Measurements from ENCODE around the gene CPNE5. TPM values are rescaled to one million over a fixed set of nuclear protein-coding genes. Genes with fewer than 3 reads are reported as not detected.

The CPNE5 gene
- total and polyA plus RNA-seq, 2 donors (not counting 1 experiment from before 2014, with no cell fraction given) = 0.02 TPM; not detected in 1

- Histone ChIP-seq H3K4me1 (ENCODE audit: control insufficient read depth, extremely low read depth, insufficient read depth, low read length) (no peaks in the 10 kb centered on the region), H3K9me3 (ENCODE audit: control insufficient read depth, insufficient read depth, low read depth, low read length) (no peaks in the 10 kb centered on the region), H3K27ac (ENCODE audit: insufficient read depth, low read length) (no peak overlapping the region), H3K36me3 (ENCODE audit: control insufficient read depth, insufficient read depth, low read length) (no peaks in the 10 kb centered on the region), H4K20me1 (ENCODE audit: control insufficient read depth, extremely low read depth, insufficient read depth, low read length) (no peaks in the 10 kb centered on the region), H3K9ac (ENCODE audit: insufficient read depth, low read length) (no peak overlapping the region), H3K4me3 (replicated peaks in 1 of 4; ENCODE audit: control extremely low read depth in 1 of 4, insufficient read depth in 1 of 4, low read depth in 3 of 4, low read length in 4 of 4) (no peak overlapping the region), H2AFZ (ENCODE audit: low read length) (no peak overlapping the region), H3K79me2 (ENCODE audit: control insufficient read depth, insufficient read depth, low read length) (no peaks in the 10 kb centered on the region), H3K27me3 (ENCODE audit: control insufficient read depth, insufficient read depth, low read length) (no peaks in the 10 kb centered on the region), H3K4me2 (ENCODE audit: extremely low read depth, insufficient read depth, low read length) (no peak overlapping the region)
- DNase-seq (ENCODE audit: low read depth in 2 of 2) = peak in 1 of 2 donors; percentile 85
- TF ChIP-seq EZH2 (IDR thresholded peaks at IDR 0.05; ENCODE audit: low read length, missing control alignments) = no peak
- TF ChIP-seq, protein P1, sequence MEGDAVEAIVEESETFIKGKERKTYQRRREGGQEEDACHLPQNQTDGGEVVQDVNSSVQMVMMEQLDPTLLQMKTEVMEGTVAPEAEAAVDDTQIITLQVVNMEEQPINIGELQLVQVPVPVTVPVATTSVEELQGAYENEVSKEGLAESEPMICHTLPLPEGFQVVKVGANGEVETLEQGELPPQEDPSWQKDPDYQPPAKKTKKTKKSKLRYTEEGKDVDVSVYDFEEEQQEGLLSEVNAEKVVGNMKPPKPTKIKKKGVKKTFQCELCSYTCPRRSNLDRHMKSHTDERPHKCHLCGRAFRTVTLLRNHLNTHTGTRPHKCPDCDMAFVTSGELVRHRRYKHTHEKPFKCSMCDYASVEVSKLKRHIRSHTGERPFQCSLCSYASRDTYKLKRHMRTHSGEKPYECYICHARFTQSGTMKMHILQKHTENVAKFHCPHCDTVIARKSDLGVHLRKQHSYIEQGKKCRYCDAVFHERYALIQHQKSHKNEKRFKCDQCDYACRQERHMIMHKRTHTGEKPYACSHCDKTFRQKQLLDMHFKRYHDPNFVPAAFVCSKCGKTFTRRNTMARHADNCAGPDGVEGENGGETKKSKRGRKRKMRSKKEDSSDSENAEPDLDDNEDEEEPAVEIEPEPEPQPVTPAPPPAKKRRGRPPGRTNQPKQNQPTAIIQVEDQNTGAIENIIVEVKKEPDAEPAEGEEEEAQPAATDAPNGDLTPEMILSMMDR (conservative IDR thresholded peaks at IDR 0.05 in 1 of 2, IDR thresholded peaks at IDR 0.05 in 1 of 2; ENCODE audit: low read depth in 1 of 2, low read length in 2 of 2) = no peak
Observed at GRCh38 chr6:36822506-36823269, 16.6 kb downstream of the CPNE5 start.

DNA sequence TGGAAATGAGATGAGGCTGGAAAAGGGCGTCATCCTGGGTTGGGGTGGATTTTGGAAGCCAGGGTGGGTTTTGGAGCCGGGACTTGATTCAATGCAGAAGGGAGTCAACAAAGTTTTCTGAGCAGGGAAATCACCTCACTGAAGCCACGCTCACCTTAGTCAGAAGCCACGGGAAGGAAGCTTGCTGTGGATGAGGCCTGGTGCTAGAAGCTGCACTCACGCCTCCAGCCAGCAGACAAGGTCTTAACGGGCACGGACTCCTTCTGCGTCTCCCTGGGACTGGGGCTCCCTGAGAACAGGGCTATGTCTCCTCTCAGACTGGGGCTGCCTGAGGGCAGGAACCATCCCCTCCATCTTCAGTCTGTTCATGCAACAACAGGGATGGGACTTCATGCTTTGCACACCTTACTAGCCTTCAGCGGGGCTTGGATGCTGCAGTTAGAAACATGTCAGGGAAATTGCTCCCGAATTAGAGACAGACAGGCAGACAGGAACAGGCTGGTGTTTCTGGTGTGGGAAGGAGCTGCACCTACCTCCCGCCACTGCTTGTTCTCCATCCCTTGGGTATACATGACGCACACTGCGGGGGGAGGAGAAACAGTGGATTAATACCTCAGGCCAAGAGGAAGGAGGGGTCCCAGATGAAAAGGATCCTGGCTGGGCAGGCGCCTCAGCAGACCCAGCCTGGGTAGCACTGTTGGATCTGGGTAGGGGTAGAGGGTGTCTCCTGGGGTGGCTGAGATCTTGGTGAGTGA, 17.5 kb downstream of the CPNE5 start:
- no peaks in the 10 kb centered on the region for H3K9me3 ChIP-seq (ENCODE audit: control insufficient read depth, insufficient read depth, low read depth, low read length)
- no peaks in the 10 kb centered on the region for H4K20me1 ChIP-seq (ENCODE audit: control insufficient read depth, extremely low read depth, insufficient read depth, low read length)
- H3K4me2 ChIP-seq (ENCODE audit: extremely low read depth, insufficient read depth, low read length) = no peak overlapping the region
- H3K9ac ChIP-seq (ENCODE audit: insufficient read depth, low read length) = no peak overlapping the region
- H3K4me3 ChIP-seq (replicated peaks in 1 of 4; ENCODE audit: control extremely low read depth in 1 of 4, insufficient read depth in 1 of 4, low read depth in 3 of 4, low read length in 4 of 4) = no peak overlapping the region
- DNase-seq (ENCODE audit: low read depth in 2 of 2) = no peak
- H3K4me1 ChIP-seq (ENCODE audit: control insufficient read depth, extremely low read depth, insufficient read depth, low read length) = no peaks in the 10 kb centered on the region
- H3K36me3 ChIP-seq (ENCODE audit: control insufficient read depth, insufficient read depth, low read length) = no peaks in the 10 kb centered on the region
- no peak for TF ChIP-seq EZH2 (IDR thresholded peaks at IDR 0.05; ENCODE audit: low read length, missing control alignments)
- TF ChIP-seq, protein P1 (conservative IDR thresholded peaks at IDR 0.05 in 1 of 2, IDR thresholded peaks at IDR 0.05 in 1 of 2; ENCODE audit: low read depth in 1 of 2, low read length in 2 of 2) = no peak
- no peaks in the 10 kb centered on the region for H3K27me3 ChIP-seq (ENCODE audit: control insufficient read depth, insufficient read depth, low read length)
- no peak overlapping the region for H3K27ac ChIP-seq (ENCODE audit: insufficient read depth, low read length)
- H3K79me2 ChIP-seq (ENCODE audit: control insufficient read depth, insufficient read depth, low read length) = no peaks in the 10 kb centered on the region
- no peak overlapping the region for H2AFZ ChIP-seq (ENCODE audit: low read length)
